ENCODE results near the gene ZBTB39.
"Not testable (repeated sequence)": the region's sequence is repeated elsewhere in the genome, so short reads cannot be mapped to it uniquely, and the experiment has no call there.

Gene ZBTB39

GRCh38 chr12:56987011-56987410 lies 19.3 kb downstream of the ZBTB39 start:
- DNase-seq (ENCODE audit: extremely low spot score, insufficient read length, low read depth): no peak
- FAIRE-seq: no peak

DNA sequence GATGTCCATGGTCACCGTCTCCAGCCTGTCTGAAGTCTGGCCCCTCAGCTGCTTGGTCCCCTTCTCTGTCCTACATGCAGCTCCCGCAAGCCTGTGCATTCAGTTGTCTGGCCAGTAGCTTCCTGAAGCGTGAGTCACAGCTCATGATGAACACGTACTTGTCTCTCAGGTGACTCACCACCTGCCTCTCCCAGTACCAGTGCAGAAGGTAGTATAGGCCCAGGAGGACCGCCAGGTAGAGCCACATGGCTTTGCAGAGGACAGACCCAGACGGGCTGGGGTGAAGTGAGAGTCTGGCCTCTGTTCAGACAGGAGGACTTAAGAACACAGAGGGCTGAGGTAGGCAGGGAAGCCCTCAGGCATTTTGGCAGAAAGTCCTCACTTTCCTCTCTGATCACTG lies 20.6 kb downstream of the ZBTB39 start:
- DNase-seq (ENCODE audit: extremely low spot score, insufficient read length, low read depth); FAIRE-seq: not testable (repeated sequence)

GRCh38 chr12:56983386-56983785 lies 23.0 kb downstream of the ZBTB39 start:
- FAIRE-seq (no peak), DNase-seq (ENCODE audit: extremely low spot score, insufficient read length, low read depth) (no peak)

GRCh38 chr12:56982578-56983236 lies 23.6 kb downstream of the ZBTB39 start:
- DNase-seq (ENCODE audit: extremely low spot score, insufficient read length, low read depth); FAIRE-seq: not testable (repeated sequence)

DNA sequence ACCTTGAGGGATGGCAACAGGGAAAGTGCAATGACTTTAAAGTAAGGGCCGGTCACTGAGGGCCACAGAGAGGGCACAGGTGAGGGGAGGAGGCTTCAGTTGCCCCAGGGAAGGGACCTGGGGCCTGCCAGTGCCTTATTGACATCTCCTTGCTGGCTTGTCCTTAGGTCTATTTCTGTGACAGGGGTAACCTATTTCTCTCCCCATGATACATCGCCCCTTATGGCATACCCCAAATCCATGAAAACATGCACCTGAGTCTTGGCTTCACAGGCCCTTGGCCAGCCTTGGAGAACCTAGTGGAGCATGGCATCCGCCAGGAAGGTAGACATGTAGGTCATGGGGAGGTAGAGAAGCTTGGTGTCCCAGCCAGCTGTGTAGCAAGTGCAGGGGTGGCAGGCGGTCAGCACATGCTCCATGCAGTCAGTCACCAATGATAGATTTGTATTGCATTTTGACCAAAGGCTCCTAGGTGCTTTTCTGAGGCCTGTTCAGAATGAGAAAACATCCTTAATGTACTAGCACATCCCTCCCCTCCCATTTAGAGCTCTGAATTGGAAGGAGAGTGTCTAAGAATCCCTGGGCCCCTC lies 25.3 kb downstream of the ZBTB39 start:
- no peak for DNase-seq (ENCODE audit: extremely low spot score, insufficient read length, low read depth)
- FAIRE-seq: no peak

DNA sequence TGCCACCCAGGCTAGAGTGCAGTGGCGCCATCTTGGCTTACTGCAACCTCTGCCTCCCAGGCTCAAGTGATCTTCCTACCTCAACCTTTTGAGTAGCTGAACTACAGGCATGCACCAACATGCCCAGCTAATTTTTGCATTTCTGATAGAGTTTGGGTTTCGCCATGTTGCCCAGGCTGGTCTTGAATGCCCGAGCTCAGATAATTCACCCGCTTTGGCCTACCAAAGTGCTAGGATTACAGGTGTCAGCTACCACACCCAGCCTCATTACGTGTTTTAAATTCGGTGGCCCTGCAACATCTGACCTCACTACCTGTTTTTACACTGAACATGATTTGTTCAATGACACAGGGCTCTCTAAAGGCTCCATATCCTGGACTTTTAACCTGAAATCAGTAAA lies 26.1 kb downstream of the ZBTB39 start:
- no peak for FAIRE-seq
- no peak for DNase-seq (ENCODE audit: extremely low spot score, insufficient read length, low read depth)

- no peak for FAIRE-seq
- no peak for DNase-seq (ENCODE audit: extremely low spot score, insufficient read length, low read depth)
Observed at GRCh38 chr12:56979628-56980027, 26.7 kb downstream of the ZBTB39 start.

DNA sequence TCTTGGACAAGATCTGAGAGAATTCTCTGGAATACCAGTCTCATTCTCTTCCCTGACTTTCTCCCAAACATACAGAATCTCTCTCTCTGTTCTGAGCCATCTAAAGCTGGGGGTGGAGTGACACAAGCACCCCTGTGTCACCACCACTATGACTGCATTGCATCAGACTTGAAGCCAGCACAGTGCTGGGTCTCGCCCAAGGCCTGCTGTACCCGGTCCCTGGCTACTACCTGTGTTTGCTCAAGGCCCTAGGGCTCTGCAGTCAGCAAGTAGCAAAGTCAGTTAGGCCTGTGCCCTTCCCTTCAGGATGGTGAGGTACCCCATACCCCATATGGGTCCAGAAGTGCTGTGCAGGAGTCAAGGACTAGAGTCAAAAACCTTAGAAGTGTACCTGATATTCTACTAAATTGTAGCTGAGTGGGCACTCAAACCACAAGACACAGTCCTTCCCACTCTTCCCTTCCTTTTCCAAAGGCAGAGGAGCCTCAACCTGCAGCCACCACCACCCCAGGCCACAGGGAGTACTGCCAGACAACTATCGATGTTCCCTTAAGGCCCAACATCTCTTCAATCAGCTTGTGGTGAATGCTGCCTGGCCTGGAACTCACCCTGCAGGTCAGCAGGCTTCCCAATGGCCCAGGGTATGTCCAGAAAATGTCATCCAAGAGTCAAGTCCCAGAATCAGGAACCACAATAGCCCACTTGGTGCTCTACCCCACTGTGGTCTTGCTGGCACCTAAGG lies 27.8 kb downstream of the ZBTB39 start:
- no peak for FAIRE-seq

GRCh38 chr12:56977361-56977760 lies 29.0 kb downstream of the ZBTB39 start:
- DNase-seq (ENCODE audit: extremely low spot score, insufficient read length, low read depth); FAIRE-seq: not testable (repeated sequence)

More for the DNA sequence above, 27.8 kb downstream of the ZBTB39 start:
- no peak for DNase-seq (ENCODE audit: extremely low spot score, insufficient read length, low read depth)

DNA sequence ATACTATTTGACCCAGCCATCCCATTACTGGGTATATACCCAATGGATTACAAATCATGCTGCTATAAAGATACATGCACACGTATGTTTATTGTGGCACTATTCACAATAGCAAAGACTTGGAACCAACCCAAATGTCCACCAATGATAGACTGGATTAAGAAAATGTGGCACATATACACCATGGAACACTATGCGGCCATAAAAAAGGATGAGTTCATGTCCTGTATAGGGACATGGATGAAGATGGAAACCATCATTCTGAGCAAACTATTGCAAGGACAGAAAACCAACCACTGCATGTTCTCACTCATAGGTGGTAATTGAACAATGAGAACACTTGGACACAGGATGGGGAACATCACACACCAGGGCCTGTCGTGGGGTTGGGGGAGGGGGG lies 32.1 kb downstream of the ZBTB39 start:
- DNase-seq (ENCODE audit: extremely low spot score, insufficient read length, low read depth); FAIRE-seq: not testable (repeated sequence)

DNA sequence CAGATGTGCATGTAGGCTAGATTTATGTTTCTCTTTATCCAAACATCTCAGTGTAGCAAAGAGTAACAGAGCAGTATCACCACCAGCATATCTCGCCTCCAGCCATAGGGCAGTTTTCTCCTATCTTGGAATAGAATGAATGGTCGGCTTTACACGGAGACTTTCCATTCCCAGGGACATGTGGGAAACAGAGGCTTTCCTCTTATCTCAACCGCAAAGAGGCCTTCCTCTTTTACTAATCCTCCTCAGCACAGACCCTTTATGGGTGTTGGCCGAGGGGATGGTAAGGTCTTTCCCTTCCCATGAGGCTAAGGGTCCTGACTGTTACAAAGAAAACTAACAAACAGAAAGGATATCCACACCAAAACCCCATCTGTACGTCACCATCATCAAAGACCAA lies 37.4 kb downstream of the ZBTB39 start:
- not testable (repeated sequence) for DNase-seq (ENCODE audit: extremely low spot score, insufficient read length, low read depth); FAIRE-seq

DNA sequence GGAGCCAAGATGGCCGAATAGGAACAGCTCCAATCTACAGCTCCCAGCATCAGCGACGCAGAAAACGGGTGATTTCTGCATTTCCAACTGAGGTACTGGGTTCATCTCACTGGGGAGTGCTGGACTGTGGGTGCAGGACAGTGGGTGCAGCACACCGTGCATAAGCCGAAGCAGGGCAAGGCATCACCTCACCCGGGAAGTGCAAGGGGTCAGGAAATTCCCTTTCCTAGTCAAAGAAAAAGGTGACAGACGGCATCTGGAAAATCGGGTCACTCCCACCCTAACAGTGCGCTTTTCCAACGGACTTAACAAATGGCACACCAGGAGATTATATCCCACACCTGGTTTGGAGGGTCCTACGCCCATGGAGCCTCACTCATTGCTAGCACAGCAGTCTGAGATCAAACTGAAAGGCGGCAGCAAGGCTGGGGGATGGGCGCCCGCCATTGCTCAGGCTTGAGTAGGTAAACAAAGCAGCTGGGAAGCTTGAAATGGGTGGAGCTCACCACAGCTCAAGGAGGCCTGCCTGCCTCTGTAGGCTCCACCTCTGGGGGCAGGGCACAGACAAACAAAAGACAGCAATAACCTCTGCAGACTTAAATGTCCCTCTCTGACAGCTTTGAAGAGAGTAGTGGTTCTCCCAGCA lies 40.2 kb downstream of the ZBTB39 start:
- not testable (repeated sequence) for FAIRE-seq

DNA sequence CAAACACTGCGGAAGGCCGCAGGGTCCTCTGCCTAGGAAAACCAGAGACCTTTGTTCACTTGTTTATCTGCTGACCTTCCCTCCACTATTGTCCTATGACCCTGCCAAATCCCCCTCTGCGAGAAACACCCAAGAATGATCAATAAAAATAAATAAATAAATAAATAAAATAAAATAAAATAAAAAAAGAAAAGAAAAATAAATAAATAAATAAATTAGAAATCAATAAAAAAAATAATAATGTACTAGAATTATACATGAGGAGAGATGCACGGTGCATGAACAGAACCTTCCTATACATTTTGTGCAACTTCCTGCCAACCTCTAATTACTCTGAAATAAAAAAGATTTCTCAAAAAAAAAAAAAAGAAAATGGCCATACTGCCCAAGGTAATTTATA lies 41.2 kb downstream of the ZBTB39 start:
- DNase-seq (ENCODE audit: extremely low spot score, insufficient read length, low read depth); FAIRE-seq: not testable (repeated sequence)

More for the DNA sequence above, 40.2 kb downstream of the ZBTB39 start:
- not testable (repeated sequence) for DNase-seq (ENCODE audit: extremely low spot score, insufficient read length, low read depth)

DNA sequence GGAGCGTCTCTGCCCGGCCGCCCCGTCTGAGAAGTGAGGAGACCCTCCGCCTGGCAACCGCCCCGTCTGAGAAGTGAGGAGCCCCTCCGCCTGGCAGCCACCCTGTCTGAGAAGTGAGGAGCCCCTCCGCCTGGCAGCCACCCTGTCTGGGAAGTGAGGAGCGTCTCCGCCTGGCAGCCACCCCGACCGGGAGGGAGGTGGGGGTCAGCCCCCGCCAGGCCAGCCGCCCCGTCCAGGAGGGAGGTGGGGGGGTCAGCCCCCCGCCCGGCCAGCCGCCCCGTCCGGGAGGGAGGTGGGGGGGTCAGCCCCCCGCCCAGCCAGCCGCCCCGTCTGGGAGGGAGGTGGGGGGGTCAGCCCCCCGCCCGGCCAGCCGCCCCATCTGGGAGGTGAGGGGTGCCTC lies 42.8 kb downstream of the ZBTB39 start:
- not testable (repeated sequence) for FAIRE-seq

DNA sequence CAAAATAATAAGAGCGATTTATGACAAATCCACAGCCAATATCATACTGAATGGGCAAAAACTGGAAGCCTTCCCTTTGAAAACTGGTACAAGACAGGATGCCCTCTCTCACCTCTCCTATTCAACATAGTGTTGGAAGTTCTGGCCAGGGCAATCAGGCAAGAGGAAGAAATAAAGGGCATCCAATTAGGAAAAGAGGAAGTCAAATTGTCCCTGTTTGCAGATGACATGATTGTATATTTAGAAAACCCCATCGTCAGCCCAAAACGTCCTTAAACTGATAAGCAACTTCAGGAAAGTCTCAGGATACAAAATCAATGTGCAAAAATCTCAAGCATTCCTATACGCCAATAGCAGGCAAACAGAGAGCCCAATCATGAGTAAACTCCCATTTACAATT lies 44.1 kb downstream of the ZBTB39 start:
- FAIRE-seq; DNase-seq (ENCODE audit: extremely low spot score, insufficient read length, low read depth): not testable (repeated sequence)

More for the DNA sequence above, 42.8 kb downstream of the ZBTB39 start:
- DNase-seq (ENCODE audit: extremely low spot score, insufficient read length, low read depth): not testable (repeated sequence)

DNA sequence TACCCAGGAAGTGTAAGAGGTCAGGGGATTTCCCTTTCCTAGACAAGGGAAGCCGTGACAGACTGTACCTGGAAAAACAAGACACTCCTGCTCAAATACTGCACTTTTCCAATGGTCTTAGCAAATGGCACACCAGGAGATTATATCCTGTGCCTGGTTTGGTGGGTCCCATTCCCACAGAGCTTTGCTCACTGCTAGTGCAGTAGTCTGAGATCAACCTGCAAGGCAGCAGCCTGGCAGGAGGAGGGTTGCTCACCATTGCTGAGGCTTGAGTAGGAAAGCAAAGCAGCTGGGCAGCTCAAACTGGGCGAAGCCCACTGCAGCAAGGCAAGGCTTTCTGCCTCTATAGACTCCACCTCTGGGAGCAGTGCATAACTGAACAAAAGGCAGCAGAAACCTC lies 47.9 kb downstream of the ZBTB39 start:
- DNase-seq (ENCODE audit: extremely low spot score, insufficient read length, low read depth): no peak
- FAIRE-seq: no peak

- DNase-seq (ENCODE audit: extremely low spot score, insufficient read length, low read depth) (no peak), FAIRE-seq (no peak)
Observed at GRCh38 chr12:56957229-56958052, 48.9 kb downstream of the ZBTB39 start, which contains the start of gene RDH16. TSS of gene RDH16 (minus strand) at chr12:56957608. CDS start at chr12:56957462, 146 bp downstream.

DNA sequence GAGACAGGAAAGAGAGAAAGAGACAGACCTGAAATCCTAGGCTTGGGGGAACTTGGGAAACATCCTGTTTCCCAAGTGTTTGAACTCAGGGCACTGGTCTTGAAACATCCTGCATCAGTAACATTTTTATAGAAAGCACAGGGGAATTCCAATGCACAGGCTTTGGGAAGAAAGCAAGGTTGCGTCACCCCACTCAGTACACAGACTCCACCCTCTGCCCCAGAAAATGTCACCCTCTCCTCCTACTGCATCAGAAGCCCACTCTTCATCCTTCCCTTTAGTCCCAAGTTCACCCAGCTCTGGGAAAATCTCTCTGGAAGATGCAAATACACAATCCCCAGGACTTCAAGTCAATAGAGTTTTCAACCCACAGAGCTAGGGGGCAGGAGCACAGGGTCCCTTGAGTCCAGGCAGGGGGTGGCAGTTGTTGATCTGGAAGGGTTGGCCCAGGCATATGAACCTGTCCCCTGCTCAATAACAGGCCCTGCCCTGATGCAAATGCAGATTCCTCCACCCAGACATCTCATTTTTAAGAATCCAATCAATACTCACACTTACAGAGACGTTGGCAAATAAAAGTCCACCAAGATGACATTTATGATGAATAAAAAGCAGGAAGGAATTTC lies 50.6 kb downstream of the ZBTB39 start:
- DNase-seq (ENCODE audit: extremely low spot score, insufficient read length, low read depth): no peak
- no peak for FAIRE-seq

DNA sequence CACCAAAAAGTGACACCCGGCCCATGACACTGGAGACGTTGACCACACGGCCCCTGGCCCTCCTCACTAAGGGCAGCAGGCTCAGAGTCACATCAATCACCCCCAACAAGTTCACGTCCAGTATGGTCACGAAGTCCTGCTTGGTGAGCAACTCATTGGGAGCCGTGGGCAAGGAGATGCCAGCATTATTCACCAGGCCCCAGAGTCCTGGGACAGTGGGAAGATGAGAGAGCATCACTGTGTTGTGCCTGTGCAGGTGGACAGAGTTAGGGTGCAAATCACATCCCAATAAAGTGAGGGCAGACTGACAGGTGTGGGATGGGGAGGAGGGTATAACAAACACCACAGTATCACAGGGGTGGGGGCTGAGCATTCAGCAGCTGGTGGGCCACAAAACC lies 51.4 kb downstream of the ZBTB39 start:
- FAIRE-seq: no peak
- no peak for DNase-seq (ENCODE audit: extremely low spot score, insufficient read length, low read depth)
